Activated T-cell treated with anti-CD3 and anti-CD28 coated beads, Interleukin-2, amount 50 U/mL, for 48 hours (primary cell): ENCODE data around the gene NUPR1.
"Not testable (repeated sequence)": the region's sequence is repeated elsewhere in the genome, so short reads cannot be mapped to it uniquely, and the experiment has no call there.

ENCODE experiments used
- DNase-seq, 2 experiments: peaks; one replicate each; pipeline ENCODE4 v3.0.0-alpha.2; 2020

NUPR1 gene

GRCh38 chr16:28554634-28555423, 16.1 kb upstream of the NUPR1 start:
- DNase-seq = peak in 1 of 2 experiments; percentile 20

- peak; percentile 94 for DNase-seq
Measured at GRCh38 chr16:28553776-28554633, 15.2 kb upstream of the NUPR1 start, which contains the start of gene SGF29. SGF29 (plus strand) TSS chr16:28553920; CDS start chr16:28581070, 27,150 bp downstream.

DNA sequence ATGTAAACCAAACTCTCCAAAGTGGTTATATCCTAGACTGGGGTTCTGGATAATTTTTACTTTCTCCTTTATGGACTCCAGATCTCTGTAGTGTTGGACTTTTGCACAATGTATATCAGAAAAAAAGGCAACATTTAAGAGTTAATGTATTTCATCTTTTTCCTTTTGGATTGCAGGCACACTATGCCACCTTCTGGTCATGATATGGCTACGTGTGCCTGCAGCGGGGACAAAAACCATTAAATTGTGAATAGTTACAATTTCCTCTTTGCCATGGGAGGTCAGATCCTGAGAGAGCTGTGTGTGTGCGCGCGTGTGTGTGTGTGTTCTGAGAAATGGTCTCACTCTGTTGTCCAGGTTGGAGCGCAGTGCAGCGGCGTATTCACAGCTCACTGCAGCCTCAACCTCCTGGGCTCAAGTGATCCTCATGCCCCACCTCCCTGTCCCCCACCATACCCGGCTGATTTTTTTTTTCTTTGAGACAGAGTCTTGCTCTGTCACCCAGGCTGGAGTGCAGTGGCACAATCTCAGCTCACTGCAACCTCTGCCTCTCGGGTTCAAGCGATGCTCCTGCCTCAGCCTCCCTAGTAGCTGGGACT, 10.6 kb upstream of the NUPR1 start:
- no peak for DNase-seq

DNA sequence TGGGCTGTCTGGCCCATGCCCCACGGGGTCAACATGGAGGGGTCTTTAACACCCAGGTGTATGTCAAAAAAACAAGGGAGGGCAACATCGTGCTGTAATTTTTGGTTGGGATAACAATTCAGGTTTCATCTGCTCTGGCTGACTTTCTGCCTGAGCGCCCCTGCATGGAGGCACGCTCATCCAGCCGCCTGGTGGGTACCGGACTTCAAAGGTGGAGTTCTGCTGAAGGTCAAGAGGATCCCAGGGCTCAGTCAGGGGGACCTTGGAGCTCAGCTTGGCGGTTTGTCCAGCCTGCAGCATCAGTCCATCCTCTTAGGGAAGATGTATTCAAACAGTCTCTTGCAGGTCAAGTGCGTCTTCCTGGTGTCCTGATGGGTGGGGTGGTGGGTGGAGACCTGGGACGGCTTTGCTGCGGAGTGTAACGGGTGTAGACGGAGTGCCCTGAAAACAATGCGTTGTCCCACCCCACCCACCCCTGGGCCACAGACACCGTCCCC, 9.6 kb upstream of the NUPR1 start:
- no peak for DNase-seq

DNA sequence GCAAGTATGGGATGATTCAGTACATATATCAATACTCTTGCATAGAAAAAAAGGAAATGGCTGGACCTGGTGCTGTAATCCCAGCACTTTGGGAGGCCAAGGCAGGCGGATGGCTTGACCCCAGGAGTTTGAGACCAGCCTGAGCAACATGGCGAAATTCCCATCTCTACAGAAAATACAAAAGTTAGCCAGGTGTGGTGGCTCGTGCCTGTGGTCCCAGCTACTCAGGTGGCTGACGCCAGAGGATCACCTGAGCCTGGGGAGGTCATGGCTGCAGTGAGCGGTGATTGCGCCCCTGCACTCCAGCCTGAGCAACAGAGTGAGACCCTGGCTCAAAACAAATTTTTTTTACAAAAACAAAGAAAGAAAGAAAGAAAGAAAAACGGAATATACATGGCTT, 7.9 kb upstream of the NUPR1 start:
- DNase-seq = no peak

- DNase-seq = not testable (repeated sequence)
Measured at GRCh38 chr16:28545964-28546363, 7.2 kb upstream of the NUPR1 start.

DNA sequence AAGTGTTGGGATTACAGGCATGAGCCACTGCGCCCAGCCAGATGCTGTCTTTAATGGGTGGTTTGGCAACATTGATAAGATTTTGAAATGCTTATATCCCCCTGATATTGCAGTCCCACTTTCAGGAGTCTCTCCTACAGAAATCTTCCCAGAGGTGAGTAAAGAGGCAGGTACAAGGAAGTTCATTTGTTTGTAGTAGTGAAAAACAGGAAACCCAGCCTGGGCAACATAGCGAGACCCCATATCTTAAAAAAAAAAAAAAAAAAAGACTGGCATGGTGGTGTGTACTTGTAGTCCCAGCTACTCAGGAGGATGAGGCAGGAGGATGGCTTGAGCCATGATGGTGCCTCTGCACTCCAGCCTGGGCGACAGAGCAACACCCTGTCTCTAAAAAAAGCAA, 6.2 kb upstream of the NUPR1 start:
- no peak for DNase-seq

GRCh38 chr16:28543072-28543471, 4.3 kb upstream of the NUPR1 start:
- no peak for DNase-seq

DNA sequence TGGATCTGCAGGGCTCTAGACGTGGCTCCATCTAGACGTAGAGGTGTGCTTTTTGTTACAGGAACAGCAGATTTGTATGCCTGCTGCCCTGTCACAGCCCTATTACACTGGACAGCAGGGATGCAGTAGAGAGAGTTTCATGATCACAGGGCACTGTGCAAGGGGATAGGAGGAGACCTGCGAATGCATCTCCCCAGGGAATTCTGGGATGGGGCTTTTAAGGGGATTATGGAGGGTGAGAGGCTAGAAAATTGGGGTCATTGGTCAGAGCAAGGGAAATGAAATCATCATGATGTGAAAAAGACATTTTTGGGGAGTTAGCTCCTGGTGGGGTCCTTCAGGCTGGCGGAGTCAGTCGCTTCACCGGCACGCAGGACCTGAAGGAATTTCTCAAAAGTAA, 3.9 kb upstream of the NUPR1 start:
- no peak for DNase-seq

DNA sequence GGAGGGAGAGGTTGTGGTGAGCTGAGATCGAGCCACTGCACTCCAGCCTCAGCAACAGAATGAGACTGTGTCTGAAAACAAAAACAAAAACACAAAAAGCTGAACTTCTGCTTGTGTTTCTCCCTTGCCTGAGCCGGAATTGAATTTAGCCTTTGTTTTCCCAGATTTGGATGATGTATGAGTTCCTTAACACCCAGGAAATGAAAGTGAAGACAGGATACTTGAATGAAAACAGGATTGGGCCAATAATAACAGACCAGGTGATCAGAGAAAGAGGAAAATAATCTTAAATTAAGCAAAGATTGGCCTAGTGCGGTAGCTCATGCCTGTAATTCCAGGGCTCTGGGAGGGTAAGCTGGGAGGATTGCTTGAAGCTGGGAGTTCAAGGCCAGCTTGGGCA, 1.6 kb upstream of the NUPR1 start:
- DNase-seq = no peak

DNA sequence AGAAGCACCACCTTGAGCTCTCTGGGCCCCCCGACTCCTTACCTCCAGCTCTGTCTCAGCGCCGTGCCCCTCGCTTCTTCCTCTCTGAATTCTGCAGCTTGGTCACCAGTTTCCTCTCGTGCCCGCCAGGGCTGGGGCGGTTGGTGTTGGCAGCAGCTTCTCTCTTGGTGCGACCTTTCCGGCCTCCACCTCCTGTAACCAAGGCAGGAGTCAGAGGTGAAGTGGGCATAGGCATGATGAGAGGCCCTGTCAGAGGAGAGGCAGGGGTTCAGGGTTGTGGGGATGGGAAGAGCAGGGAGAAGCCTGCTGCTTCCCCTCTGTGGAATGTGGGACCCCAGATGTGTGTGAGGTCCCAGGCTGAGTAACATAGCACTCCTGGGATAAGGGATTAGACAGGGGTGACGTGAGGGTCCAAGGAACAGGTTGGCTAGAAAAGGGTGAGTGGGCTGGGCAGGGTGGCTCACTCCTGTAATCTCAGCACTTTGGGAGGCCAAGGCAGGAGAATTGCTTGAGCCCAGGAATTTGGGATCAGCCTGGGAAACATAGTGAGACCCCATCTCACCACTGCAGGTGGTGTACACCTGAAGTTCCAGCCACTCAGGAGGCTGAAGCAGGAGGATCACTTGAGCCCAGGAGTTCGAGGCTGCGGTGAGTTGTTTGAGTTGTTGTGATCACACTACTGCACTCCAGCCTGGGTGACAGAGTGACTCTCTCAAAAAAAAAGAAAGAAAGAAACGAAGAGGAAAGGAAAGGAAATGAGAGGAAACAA, 626 bp downstream of the NUPR1 start:
- DNase-seq = no peak

DNA sequence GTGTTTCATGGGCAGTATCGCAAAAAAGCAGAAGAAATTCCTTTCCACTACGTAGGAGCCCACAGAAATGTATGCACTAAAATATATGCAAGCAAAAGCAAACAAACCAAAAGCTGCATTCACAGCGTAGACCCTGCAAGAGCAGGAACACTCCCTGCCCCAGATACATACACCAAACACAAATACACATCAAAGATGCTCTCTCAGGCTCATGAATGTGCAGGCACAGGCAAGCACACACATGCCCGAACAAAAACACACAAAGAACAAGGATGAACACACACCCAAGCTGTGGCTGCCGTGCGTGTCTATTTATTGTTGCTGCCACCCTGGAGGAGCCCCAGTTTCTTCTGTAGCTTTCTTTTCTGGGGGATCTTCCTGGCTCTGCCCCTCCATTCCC, 1.7 kb downstream of the NUPR1 start:
- DNase-seq = no peak

DNA sequence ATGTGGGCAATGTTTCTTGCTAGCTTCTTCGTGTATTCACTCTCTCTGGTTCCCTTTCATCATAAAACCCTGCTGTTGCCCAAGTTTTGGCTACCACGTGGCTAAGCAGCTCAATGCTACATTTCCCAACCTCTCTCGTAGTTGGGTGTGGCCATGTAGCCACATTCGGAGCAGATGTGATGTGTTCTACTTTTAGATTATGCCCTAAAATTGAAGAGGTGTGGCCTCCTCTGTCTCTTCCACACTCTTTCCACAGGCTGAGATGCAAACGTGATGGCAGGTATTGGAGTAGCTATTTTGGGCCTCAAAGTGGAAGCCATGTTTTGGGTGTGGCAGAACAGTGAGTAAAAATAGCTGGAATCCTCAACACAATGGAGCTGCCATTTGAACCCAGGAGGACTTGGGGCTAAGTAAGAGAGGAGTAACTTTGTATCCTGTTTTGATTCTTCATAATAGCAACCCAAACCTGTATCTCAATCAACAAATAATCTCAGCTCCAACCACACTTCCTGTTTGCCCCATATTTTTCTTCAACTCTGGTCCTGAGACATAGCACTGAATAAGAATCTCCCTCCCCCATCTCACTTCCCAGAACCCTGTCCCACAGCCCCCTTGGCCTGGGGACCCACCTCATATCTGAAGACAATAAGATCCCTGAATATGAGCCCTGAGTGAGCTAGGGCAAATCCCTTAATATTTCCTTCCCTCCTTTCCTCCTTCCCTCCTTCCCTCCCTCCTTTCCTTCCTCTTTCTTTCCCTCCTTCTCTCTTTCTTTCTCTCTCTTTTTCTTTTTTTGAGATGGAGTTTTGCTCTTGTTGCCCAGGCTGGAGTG, 4.0 kb downstream of the NUPR1 start:
- no peak for DNase-seq

DNA sequence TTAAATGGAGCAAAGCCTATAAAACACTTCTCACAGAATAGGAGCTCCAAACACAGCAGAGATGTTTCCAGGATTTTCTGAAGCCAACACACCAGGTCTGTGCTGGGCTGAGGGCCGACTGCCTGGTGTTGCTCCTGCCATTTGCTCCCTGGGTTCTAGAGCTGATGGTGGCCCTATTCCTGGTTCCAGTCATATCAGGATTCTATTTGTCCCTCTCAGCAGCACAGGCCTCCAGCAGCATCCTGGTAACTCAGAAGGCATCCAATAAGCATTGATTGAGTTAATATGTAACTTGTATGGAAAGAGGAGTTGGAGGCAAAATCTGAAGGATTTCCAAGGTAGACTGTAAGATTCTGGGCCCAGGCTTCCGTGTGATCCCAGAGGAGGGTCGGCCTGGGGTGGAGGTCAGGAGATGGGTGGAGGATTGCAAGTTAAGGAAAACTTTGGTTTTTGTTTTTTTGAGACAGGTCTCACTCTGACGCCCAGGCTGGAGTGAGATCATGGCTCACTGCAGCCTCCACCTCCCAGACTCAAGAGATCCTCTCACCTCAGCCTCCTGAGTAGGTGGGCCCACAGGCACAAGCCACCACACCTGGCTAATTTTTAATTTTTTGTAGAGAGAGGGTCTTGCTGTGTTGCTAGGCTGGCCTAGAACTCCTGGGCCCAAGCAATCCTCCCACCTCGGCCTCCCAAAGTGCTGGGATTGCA, 5.7 kb downstream of the NUPR1 start:
- no peak for DNase-seq

DNA sequence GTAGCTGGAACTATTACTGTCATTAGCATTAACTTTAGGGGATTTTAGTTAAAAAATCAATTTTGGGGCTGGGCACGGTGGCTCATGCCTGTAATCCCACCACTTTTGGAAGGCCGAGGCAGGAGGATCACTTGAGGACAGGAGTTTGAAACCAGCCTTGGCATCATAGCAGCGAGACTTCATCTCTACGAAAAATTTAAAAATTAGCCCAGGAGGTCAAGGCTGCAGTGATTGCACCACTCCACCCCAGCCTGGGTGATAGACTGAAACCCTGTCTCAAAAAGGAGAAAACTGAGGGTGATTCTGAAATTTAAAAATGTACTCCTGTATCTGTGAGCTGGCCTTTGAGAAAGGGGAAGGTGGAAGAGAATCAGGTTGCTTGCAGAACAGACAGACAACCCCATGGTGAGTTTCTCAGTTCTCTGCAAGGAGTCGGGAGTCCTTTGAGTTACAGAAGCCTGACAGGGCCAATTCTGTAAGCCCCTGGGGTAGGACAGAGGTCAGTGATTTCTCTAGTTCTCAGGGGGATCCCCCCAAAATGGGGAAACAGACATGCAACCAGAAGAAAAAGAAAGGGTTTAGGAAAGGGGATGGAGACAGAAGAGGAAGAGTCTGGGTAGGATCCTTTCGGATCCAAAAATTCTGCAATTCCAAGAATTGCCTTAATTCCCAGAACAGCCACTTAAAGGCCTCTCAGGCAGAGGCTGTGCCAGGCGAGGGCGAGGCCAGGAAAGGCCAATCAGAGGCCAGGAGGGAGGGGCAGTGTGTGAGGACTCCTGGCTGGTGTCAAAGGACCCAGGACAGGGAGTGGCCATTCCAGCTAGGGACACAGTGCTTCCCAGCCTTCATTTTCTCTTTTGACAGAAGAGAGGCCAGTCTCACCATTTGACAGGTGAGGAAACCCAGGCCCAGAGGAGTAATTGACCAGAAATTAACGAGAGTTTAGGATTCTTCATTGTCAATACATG, 6.7 kb downstream of the NUPR1 start:
- DNase-seq = no peak

- DNase-seq = no peak
Measured at GRCh38 chr16:28529124-28529523, 9.7 kb downstream of the NUPR1 start.

DNA sequence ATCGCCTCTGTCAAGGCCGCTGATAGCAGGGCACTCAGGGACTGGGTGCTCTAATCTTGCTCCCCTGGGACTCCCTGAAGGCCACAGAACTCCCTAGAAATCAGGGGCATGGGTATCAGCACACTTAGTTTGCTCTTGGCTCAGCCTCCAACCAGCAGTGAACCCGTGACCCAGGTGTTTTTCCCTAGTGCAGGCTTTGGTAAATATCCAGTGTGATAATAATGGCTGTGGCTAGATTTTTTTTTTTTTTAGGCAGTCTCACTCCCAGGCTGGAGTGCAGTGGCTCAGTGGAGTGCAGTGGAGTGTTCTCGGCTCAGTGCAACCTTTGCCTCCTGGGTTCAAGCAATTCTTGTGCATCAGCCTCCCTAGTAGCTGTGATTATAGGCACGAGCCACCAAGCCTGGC, 10.3 kb downstream of the NUPR1 start:
- no peak for DNase-seq

GRCh38 chr16:28527985-28528384, 10.8 kb downstream of the NUPR1 start:
- no peak for DNase-seq

DNA sequence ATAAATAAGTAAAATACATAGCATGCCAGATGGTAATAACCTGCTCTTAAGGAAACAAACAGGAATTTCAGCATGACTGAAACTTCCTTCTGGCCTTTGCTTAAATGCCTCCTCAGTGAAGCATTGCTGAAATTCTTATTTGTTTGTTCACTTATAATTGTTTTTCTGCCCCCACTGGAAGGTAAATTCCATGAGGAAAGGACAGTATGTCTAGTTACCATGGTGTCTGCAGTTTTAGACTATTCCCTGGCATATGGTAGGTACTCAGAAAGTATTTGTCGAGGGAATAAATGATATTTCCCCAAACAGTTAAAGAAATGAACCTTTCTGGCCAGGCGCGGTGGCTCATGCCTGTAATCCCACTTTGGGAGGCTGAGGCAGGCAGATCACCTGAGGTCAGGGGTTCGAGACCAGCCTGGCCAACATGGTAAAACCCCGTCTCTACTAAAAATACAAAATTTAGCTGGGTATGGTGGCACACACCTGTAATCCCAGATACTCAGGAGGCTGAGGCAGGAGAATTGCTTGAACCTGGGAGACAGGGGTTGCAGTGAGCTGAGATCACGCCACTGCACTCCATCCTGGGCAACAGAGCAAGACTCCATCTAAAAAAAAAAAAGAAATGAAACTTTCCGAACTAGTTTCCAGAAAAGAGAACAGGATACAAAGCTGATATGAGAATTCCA, 11.5 kb downstream of the NUPR1 start:
- DNase-seq = not testable (repeated sequence)
